ENCODE measurements around the gene PTN.
"Not testable (repeated sequence)": the region's sequence is repeated elsewhere in the genome, so short reads cannot be mapped to it uniquely, and the experiment has no call there.

Gene PTN

DNA sequence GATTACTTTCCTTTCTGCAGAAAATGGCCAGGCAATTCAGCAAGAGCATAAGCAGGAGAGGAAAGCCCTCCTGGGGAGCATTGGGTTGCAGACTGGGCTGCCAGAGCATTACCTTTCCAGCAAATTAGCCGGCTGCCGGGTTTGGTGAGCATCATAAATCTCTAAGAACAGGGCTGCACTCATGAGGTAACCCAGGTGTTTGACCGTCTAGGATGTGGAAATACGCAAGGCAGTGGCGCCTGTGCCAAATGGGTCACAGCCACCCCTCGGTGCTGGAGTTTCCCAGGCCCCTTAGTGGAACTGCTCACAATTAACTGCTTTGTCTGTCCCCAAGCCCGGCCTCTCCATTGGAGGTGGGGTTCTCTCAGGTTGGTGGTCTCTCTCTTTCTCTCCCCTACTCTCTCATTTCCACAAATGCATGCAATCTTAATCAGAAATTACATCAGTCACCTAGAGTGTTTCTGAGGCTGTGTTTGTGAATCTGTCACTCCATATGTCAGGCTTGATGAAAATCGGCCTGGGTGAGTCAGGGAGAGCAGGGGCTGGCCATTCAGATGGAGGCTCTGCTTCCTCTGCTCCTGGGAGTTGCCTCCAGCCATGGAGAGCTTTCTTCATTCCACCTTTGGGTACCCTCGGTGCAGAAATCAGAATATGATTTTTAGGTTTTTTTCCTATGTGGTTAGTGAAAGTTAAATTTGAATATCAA, 26.7 kb downstream of the PTN start:
- DNase-seq, result no peak

DNA sequence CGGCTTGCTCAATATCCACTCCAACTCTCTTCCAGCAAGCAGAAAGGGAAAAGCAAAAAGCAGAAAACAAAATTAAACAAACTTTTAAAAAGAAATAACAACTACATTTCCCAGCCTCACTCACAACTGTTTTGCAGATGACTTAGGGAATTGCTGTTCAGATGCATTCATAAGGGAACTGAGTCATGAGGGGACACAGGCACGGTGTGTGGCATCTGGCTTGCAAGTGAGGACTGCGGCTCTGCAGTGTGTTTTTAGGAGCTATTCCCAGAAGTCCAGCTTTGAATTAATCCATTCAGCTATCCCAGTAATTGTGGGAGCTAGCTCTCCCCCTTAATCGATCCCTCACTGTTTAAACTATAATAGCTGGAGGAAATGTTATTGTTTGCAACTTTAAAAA, 30.3 kb downstream of the PTN start:
- no peak for DNase-seq

DNA sequence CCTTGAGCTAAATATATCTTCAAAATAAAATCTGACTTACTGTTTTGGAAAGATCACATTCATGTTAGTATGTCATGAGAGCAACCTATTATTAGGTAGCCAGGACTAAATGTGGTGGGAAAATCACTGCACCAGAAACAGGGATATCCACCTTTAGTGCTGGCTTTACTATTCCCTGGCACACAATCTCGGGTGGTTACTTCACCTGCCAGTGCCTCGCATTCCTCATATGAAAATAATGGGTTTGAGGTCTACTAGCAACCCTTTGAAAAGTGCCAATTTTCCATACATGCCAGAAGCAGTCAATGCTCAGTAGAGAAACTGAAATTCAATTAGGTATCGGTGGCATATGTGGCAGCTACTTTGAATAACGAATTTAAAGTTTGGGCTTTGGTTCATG, 36.8 kb downstream of the PTN start:
- DNase-seq, result no peak

DNA sequence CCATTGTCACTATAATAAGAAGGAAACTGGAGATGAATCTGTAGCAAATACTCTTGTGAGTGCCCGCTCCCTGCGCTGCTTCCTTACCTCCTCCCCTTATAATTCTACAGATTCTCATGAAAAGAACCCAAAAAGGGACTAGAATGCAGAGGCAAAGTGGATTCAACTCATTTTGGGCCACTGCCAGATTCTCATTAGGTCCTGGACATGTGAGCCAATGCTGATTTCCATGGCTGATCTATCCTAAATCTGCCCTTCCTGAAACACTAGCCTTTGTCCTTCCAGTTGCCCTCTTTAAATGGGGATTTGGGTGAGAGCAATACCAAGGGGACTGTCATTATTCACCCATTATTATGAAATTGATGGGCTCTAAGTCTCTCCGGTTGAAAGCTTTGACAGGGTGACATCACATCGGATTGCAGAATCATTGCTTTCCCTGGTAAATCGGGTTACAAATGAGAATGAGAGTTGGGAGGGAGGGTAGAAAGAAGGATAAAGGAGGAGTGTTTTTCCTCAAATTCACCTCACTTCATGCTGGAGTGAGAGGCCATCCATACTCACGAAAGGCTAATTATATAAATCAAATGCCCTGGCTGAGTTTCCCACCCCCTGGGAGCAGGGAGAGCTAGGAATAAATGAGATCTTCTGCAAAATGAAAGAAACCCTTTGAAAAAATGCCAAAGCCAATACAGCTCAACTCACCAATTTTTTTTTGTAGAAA, 37.5 kb downstream of the PTN start:
- no peak for DNase-seq

GRCh38 chr7:137304624-137305235, 38.8 kb downstream of the PTN start:
- DNase-seq, result no peak

GRCh38 chr7:137304165-137304564, 39.4 kb downstream of the PTN start:
- no peak for DNase-seq

GRCh38 chr7:137302081-137302480, 41.5 kb downstream of the PTN start:
- DNase-seq, result no peak

DNA sequence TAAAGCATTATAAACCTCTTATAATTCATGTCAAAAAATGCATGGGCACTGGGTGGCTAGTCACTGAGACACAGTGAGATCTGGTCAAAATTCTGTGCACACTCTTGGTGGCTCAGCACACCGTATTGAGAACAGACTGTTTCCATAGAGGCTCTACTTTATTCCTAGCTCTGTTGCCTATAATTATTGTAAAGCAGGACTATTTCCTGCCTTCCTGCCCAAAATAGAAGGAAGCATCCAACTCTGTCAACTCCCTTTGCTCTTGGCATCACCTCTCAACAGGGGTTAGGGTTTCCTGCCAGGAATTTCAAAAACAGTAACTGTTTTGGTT, 45.1 kb downstream of the PTN start:
- no peak for DNase-seq

GRCh38 chr7:137297551-137298463, 45.7 kb downstream of the PTN start:
- DNase-seq, result no peak

DNA sequence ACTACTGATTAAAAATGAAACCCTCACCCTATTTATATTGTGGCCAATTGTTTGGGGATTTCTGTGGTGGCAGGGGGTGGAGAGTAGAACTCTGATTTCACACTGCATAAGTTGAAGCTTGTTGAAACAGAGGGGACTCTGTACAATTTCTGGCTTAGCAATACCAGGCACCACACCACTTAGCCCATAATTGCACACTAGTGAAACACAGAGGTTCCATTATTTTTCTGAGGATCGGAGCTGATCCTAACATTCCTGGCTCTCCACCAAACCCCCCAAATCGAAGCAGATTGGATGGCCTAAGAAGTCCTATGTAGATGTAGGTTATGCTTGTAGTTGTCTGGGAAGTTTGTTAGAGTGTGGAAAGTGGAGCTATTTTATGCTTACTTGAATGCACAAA, 47.0 kb downstream of the PTN start:
- no peak for DNase-seq

GRCh38 chr7:137295739-137296324, 47.7 kb downstream of the PTN start:
- no peak for DNase-seq

DNA sequence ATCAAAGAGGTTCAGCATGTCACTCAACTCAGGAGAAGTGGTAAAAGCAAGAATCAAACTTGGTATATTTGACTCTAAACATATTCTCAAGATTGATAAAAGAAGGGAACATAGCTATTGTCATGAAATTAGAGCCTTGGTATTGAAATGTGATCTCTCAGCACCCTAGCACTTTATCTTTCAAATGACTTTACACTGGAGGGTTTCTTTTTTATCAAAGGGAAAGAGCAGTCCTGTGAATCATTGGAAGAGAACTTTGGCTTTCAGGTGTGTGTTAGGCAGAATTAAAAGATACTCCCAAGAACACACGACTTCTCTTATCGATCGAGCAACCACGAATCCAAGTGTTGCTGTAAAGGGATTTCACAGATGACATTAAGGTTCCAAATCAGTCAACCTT, 54.4 kb downstream of the PTN start:
- DNase-seq, result no peak

- no peak for DNase-seq
Observed at GRCh38 chr7:137287651-137288258, 55.8 kb downstream of the PTN start.

GRCh38 chr7:137283153-137283552, 60.4 kb downstream of the PTN start:
- DNase-seq, result no peak

DNA sequence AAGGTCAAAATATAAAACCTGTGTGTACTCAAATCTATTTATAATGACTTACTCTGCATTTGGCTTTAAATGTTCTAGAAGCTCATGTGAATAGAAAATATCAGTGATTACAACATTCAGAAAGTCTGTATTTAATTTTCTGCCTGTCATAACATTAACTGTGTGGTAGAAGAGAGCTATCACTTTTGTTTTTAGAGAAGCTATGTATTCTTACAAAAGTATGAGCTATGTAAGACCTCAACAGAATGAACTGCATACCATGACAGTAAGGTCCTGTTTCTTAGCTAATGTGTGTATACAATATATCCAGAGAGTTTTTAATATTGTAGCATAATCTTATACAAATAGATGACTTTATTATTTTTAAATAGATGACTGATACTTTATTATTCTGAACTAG, 61.5 kb downstream of the PTN start:
- DNase-seq, result no peak

DNA sequence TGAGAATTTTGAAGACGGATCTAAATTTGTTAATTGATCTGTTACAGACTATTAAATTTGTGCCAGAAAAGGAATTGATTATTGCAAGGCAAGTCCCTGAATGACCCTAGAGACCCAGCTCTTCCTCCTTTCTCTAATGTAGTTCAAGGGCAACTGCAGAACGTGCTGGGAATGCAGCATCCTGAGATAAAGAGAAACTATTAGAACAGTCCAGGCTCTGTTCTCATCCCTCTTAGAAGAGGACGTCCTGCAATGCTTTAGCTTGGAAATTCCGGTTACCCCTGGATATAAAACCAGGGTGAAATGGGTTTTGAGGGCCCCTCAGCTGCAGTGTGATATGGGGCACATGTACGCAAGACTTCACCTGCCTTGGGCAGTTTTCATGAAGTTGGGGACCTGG, 67.3 kb downstream of the PTN start:
- no peak for DNase-seq

DNA sequence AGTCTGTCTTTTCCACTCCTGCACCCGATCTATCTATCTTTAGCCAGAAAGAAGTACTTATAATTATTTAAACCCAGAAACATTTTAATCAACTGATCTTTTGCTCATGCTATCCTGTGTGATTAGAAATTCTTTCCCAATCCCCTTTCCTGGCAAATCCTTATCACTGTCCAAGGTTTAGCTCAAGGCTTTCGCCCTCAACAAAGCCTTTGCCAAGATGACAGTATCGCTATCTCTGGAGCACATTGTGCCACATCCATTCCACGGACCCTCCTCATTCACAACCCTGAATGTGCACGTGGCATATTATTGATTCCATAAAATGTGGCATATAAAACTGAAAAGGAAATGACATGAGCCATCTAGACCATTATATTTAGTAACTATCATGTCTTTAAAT, 71.3 kb downstream of the PTN start:
- no peak for DNase-seq

- DNase-seq, result no peak
Observed at GRCh38 chr7:137269240-137269639, 74.3 kb downstream of the PTN start.

- not testable (repeated sequence) for DNase-seq
Observed at GRCh38 chr7:137268001-137268865, 75.3 kb downstream of the PTN start.

DNA sequence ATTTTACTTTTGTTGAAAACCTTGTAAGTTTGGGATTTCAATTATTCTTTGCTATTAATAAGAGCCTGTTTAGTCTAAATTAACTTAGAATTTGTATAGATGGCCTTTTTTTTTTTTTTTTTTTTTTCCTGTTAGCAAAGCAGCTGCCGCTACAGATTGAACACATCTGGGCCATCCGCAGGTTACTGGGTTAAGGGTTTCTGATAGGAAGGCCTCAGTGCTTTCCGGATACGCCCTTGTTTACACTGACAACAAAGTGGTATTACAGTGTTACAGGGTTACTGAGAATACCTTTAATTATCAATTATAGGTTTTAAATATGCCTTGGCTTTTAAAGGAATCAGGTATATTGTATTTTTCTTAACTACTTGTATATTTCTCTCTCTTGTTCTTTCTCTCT, 76.8 kb downstream of the PTN start:
- DNase-seq, result no peak

GRCh38 chr7:137265480-137265879, 78.1 kb downstream of the PTN start:
- DNase-seq, result not testable (repeated sequence)

DNA sequence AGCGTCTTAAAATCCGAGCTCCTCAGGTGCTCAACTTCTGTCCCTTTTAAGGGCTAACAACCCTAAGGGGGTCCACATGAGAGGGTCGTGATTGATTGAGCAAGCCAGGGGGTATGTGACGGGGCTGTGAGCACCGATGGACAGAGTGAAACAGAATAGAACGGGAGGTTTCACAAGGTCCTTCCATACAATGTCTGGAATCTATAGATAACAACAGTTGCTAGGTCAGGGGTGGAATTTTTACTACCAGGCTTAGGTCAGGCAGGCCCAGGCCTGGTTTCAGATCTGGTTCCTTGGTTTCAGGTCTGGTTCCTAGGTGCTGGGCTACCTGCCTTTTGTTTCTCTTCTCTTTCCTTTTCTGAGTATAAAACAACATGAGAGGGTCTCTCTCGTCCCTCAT, 80.9 kb downstream of the PTN start:
- no peak for DNase-seq

All from NCI-H1417 treated with DMSO at 0.1 percent for 48 hours (cell line).